HG02938 (cell line): ENCODE data around the gene CTRL.
"Not testable (repeated sequence)": the region's sequence is repeated elsewhere in the genome, so short reads cannot be mapped to it uniquely, and the experiment has no call there.

Source experiments
- ATAC-seq: cut with Tn5 transposase; IDR thresholded peaks from one replicate; pipeline ENCODE4 v1.9.1; 2021; ENCODE audit warnings: mild to moderate bottlenecking, moderate library complexity; ENCODE audit not compliant: unreplicated experiment

Gene CTRL

GRCh38 chr16:67941469-67942199 is 10.0 kb upstream of the CTRL start:
- ATAC-seq, result no peak

DNA sequence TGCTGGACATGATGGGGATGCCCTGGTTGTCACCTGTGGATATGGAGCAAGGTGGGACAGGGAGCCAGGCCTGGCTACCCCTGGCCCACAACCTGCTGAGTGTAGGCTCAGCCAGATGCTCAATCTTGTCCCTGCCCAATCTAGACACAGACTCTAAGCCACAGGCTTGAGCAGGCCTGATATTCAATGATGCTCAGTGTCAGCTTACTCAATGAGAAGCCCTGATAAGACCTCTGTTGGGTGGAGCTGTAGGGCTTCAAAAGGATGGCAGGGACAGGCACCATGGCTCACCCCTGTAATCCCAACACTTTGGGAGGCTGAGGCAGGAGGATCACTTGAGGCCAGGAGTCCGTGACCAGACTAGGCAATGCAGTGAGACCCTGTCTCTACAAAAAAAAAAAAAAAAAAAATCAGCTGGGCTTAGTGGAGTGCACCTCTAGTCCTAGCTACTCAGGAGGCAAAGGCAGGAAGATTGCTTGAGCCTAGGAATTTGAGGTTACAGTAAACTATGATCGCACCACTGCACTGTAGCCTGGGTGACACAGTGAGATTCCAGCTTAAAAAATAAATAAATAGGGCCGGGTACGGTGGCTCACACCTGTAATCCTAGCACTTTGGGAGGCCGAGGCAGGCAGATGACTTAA is 8.9 kb upstream of the CTRL start:
- ATAC-seq, result no peak

DNA sequence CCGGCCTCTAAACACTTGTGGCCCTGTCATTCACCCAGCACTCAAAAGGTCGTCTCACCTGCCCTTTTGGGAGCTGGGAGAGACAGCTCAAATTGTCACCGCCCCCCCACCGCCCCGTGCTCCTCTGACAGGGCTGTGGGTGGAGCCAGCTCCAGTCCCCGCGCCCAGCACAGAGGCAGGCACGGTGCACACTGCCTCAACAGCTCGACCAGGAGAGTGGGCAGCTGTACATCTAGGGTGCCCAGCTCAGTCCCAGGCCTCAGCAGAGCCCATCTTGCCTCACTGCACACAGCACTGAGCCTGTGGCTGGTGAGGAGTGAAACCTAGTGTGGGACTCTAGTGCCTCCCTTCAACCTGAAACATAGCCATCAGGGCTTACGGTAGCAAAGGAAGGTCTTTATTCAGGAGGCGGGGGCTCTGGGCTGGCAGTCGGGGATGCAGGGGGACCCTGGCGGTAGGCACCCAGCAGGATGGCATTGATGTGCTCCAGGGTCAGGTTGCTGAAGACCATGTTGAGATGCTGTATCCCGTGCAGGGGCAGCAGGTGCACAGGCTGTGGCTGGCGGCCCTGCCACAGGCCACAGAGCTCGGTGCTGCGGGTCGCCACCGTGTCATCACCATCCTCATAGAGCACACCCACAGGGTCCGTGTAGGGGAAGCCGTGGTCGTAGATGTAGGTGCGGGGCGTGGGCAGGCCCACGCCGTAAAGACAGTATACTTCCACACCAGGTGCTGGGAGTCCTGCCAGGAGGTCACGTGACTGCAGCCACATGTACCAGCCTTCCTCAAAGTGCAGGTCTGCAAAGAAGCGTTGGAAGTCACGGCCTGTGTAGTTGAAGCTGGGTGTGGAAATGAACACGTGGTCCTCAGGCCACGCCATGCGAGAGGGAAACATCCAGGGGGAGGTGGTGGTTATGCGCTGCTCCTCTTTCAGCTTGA is 8.1 kb upstream of the CTRL start:
- no peak for ATAC-seq

GRCh38 chr16:67937713-67938112 is 6.1 kb upstream of the CTRL start:
- not testable (repeated sequence) for ATAC-seq

- peak; percentile 50 for ATAC-seq
Measured at GRCh38 chr16:67936880-67937605, 5.4 kb upstream of the CTRL start.

DNA sequence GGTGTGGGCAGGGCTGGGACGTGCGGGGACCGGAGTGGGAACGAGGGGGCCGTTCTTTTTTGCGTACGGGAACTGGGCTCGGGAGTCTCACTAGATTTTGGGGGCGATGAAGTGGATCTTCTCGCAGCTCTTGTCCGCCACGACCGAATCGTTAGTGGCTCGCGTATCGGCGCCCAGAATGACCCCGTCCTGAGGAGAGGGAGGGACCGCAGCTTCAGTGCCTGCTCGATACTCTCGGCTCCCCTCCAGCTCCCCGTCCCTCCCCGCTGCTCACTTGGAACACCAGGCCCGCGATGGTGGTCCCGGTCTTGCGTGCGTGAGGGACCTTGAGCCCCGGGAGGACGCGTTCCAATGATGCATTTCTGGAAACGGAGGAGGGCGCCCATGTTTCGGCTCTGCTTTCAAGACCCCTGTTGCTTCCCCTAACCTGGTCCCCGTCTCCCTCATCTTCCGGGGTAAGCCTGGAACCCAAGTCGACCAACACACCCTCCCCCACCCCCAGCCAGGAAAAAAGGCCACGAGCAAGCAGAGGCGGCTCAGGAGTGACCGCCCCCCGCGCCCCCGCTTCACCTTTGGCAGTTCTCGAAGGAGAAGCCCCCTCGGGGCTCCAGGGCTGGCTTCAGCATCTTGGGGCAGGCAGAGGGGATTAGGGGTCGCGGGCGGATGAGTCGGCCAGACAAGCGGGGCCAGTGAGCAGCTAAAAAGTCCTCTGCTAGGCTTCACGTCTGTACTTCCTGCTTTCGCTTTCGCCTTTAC is 4.6 kb upstream of the CTRL start, which contains the start of gene PSMB10:
TSS of gene PSMB10 (minus strand) at position 727 of the 756 bp plus-strand sequence. CDS start at position 626, 101 bp downstream.
- ATAC-seq, result no peak

DNA sequence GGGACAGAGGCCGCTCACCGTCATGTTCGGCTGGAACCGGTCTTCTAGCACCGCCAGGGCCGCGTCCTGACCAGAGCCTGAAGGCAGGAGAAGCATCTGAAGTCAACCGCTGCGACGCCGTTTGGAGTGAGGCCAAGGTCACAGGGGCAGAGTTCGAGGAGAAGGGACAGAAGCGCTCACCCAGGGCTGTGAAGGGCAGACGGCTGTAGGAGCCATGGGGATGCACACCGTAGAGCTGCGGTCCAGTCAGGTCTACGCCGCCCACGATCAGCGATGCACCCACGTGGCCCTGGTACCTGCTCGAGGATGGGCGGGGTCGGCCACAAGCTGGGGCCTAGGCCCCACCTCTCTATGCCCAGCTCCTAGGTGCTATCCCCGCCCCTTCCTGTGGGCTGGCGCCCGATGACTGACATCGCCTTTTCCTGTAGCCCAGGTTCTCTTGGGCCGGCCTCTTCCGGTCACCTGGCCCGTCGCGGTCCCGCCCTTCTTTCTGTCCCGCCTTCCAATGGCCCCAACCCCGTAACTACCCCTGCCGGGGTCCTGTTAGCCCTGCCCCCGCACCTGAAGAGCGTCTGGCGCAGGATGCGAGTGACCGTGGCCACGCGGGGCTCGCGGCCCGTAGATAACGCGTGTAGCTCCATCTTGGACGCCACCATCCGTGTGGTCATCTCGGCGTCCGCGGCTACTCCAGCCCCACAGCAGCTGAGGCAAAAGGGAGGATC is 3.9 kb upstream of the CTRL start:
- ATAC-seq, result peak; percentile 73

DNA sequence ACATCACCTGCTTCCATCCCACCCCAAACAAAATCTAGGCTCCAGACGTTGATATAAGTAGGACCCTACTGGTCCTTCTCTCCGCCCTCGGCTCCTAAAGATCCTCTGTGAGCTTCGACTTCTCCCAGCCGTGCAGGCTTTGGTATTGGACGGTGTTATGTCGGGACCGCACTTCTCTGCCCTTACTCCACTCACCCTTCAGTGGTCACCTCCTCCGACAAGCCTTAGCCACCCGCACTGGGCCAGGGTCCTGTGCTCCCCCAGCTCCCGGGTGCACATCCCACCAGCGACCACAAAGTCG is 3.4 kb upstream of the CTRL start:
- ATAC-seq, result no peak

- ATAC-seq, result no peak
Measured at GRCh38 chr16:67934306-67935100, 2.8 kb upstream of the CTRL start.

GRCh38 chr16:67933805-67934204 is 2.1 kb upstream of the CTRL start:
- ATAC-seq, result no peak

DNA sequence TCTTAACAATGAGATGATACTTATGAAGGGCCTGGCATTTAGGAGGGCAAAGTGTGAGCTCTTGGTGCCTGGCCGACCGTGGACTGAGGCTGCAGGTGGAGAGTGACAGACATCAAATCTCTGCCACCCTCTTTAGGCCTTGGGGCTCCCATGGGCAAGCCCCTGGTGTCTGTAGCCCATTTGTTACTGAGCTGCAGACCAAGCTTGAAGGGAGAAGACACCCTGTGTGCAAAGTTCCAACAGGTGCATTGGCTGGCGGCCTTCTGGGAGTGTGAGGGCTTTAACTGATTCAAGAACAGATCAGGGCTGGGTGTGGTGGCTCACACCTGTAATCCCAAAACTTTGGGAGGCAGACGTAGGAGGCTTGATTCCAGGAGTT is 789 bp upstream of the CTRL start:
- ATAC-seq, result no peak

- no peak for ATAC-seq
Measured at GRCh38 chr16:67930678-67931211, 917 bp downstream of the CTRL start.

GRCh38 chr16:67930191-67930590 is 1.5 kb downstream of the CTRL start:
- no peak for ATAC-seq

GRCh38 chr16:67928561-67929364 is 2.9 kb downstream of the CTRL start:
- no peak for ATAC-seq

- ATAC-seq, result no peak
Measured at GRCh38 chr16:67928147-67928546, 3.5 kb downstream of the CTRL start.

DNA sequence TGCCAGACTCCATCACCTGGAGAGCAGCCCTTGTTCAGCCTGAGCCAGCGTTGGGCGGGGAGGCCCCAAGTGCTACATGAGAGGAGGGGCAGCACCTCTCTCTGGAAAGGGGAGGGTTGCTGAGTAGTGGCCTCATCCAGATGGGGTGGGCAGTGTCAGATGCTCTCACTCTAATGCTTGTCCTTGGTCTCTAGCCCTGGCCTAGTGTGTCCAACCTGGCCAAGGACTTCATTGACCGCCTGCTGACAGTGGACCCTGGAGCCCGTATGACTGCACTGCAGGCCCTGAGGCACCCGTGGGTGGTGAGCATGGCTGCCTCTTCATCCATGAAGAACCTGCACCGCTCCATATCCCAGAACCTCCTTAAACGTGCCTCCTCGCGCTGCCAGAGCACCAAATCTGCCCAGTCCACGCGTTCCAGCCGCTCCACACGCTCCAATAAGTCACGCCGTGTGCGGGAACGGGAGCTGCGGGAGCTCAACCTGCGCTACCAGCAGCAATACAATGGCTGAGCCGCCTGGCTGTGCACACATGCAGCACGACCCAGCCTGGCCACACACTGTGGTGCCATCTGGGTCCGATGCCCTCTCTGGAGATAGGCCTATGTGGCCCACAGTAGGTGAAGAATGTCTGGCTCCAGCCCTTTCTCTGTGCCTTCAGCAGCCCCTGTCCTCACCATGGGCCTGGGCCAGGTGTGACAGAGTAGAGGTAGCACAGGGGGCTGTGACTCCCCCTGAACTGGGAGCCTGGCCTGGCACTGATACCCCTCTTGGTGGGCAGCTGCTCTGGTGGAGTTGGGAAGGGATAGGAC is 4.3 kb downstream of the CTRL start:
- ATAC-seq, result no peak

DNA sequence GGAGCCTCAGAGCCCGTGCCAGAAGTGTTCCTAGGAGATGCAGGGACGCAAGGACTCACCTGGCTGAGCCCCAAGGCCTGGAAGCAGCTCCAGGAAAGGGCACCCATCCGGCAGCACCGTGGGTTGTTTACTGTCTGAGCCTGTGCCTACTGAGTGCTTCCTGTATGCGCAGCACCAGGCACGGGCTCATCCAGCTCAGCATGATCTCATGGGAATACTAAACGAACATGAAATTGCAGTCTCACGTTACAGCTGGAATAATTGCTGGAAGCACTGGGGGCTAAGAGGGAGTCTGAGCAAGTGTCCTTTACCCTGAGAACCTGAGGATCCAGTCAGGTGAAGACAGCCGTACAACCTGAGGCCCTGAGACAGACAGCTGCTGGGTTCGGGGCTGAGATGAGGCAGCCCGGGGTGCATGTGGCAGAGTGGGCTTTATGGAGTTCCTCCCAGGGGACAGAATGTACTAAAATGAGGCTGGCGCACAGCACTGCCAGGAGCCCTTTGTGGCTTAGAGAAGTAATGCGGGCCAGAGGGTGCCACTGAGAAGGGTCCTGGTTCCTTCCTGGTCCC is 5.4 kb downstream of the CTRL start:
- ATAC-seq, result no peak
